ENCODE measurements around the gene ARHGEF11. TPM values are rescaled to one million over a fixed set of nuclear protein-coding genes. Genes with fewer than 3 reads are reported as not detected.
A peak's percentile ranks its signal among the peaks of the same experiment; 100 is the strongest.

Gene ARHGEF11
- total and polyA plus RNA-seq, 2 of the 4 experiments (the other 2 are of a cell fraction): 16.8 to 17.2 TPM

DNA sequence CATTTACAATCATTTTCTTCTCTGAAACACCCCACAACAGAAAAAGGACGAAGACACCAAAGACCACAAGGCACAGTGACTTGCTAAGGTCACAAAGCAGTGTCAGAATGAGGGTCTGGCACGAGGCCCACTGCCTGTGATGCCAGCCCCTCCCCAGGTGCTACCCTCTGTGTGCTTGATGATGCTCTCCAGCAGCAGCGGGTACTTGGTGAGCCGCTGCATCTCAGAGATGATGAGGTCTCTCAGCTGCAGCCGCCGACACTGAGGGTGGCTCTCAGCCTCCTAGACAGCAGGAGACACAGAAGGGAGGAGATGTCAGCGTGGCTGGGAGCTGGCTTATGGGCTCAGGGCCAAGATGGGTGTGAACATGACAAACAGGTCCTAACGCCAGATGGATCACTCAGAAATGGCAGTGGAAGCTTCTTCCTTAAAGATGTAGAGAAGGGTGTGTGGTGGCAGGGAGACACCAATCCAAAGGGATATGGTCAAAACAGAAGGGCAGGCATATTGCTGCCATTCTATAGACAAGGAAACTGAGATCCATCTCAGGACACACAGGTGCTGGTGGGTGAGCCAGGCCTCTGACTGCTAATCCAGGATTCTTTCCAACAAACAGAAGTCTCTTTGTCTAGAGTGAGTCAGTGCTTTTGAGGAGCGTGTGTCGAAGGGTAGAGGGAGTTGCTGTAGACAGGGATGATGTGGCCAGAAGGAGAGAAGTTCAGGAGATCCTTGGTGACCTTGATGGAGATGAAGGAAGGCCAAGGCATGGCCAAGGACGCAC, 99.5 kb downstream of the ARHGEF11 start:
- CTCF ChIA-PET: no interaction called here

More for the DNA sequence above, 99.5 kb downstream of the ARHGEF11 start:
- Histone ChIP-seq H3K27ac (ENCODE audit: insufficient read depth, low read length) (no peak overlapping the region), H2AFZ (replicated peaks; ENCODE audit: low read length, poor library complexity) (no peak overlapping the region), H3K4me2 (ENCODE audit: low read depth, low read length) (no peak overlapping the region), H3K9me3 (ENCODE audit: control insufficient read depth, insufficient read depth, low read length) (no peaks in the 10 kb centered on the region), H3K14ac (replicated peaks; ENCODE audit: low read depth, low read length) (no peak overlapping the region), H2BK20ac (ENCODE audit: low read depth, low read length) (no peak overlapping the region), H4K5ac (ENCODE audit: low read depth, low read length) (no peak overlapping the region), H3K4me3 (ENCODE audit: insufficient read depth, low read depth, low read length) (no peak overlapping the region), H4K20me1 (ENCODE audit: insufficient read depth, low read length) (no peaks in the 10 kb centered on the region; the same call in 1 of the 2 replicates), H3K4ac (ENCODE audit: low read depth, low read length) (no peak overlapping the region), H2AK9ac (replicated peaks; ENCODE audit: low read depth, low read length, poor library complexity) (no peak overlapping the region), H3K36me3 (ENCODE audit: control insufficient read depth, insufficient read depth, low read length) (peaks cover 76% of the 10 kb centered on the region), H2BK15ac (ENCODE audit: low read depth, low read length) (no peak overlapping the region), H3K18ac (ENCODE audit: low read depth, low read length) (no peak overlapping the region), H3K23ac (ENCODE audit: low read depth, low read length) (no peak overlapping the region), H3K9ac (ENCODE audit: low read depth, low read length) (no peak overlapping the region), H2BK5ac (ENCODE audit: low read depth, low read length, poor library complexity, severe bottlenecking) (no peak overlapping the region), H3K56ac (ENCODE audit: extremely low read depth, insufficient read depth, low read length) (no peak overlapping the region), H4K91ac (ENCODE audit: insufficient read depth, low read depth, low read length) (no peak overlapping the region), H2BK120ac (ENCODE audit: low read depth, low read length) (no peak overlapping the region), H3K27me3 (ENCODE audit: control insufficient read depth, insufficient read depth, low read length) (no peaks in the 10 kb centered on the region), H3K79me1 (ENCODE audit: low read depth in 1 of 2, low read length in 2 of 2) (no peaks in the 10 kb centered on the region), H2AK5ac (ENCODE audit: low read depth, low read length) (no peak overlapping the region), H4K8ac (ENCODE audit: low read depth in 2 of 2, low read length in 2 of 2) (no peak overlapping the region), H3K9me1 (ENCODE audit: insufficient read depth, low read length) (peaks cover 27% of the 10 kb centered on the region), H3K4me1 (ENCODE audit: control insufficient read depth, insufficient read depth, low read length) (no peaks in the 10 kb centered on the region)
- DNase-seq (peak; percentile 60), ATAC-seq (ENCODE audit: low read depth) (no peak)
- dilution Hi-C loops (cut with HindIII; ENCODE audit: low sequenced_read_pairs, unreplicated experiment): no loop called here
- in situ Hi-C loops (cut with MboI; ENCODE audit: low sequenced_read_pairs): no loop called here
- POLR2A ChIA-PET (ENCODE audit: unreplicated experiment): no interaction called here
- TF ChIP-seq MXI1 (IDR thresholded peaks at IDR 0.05; ENCODE audit: borderline replicate concordance, low read depth, low read length): no peak
- TF ChIP-seq MAZ (IDR thresholded peaks at IDR 0.05; ENCODE audit: borderline replicate concordance, low read depth, low read length): no peak
- TF ChIP-seq, protein P1, sequence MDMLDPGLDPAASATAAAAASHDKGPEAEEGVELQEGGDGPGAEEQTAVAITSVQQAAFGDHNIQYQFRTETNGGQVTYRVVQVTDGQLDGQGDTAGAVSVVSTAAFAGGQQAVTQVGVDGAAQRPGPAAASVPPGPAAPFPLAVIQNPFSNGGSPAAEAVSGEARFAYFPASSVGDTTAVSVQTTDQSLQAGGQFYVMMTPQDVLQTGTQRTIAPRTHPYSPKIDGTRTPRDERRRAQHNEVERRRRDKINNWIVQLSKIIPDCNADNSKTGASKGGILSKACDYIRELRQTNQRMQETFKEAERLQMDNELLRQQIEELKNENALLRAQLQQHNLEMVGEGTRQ (IDR thresholded peaks at IDR 0.05; ENCODE audit: low read depth, low read length): no peak
- TF ChIP-seq SMC3 (IDR thresholded peaks at IDR 0.05; ENCODE audit: low read depth, low read length): no peak
- no peak for TF ChIP-seq RFX5 (IDR thresholded peaks at IDR 0.05; ENCODE audit: low read depth, low read length)
- TF ChIP-seq FOS (IDR thresholded peaks at IDR 0.05; ENCODE audit: low read depth, low read length): no peak
- no peak for TF ChIP-seq RCOR1 (IDR thresholded peaks at IDR 0.05; ENCODE audit: insufficient replicate concordance, low read length)
- no peak for TF ChIP-seq CEBPB (IDR thresholded peaks at IDR 0.05; ENCODE audit: low read depth, low read length)
- TF ChIP-seq NFE2L2 (IDR thresholded peaks at IDR 0.05; ENCODE audit: low read depth, low read length): no peak
- TF ChIP-seq, protein P2, sequence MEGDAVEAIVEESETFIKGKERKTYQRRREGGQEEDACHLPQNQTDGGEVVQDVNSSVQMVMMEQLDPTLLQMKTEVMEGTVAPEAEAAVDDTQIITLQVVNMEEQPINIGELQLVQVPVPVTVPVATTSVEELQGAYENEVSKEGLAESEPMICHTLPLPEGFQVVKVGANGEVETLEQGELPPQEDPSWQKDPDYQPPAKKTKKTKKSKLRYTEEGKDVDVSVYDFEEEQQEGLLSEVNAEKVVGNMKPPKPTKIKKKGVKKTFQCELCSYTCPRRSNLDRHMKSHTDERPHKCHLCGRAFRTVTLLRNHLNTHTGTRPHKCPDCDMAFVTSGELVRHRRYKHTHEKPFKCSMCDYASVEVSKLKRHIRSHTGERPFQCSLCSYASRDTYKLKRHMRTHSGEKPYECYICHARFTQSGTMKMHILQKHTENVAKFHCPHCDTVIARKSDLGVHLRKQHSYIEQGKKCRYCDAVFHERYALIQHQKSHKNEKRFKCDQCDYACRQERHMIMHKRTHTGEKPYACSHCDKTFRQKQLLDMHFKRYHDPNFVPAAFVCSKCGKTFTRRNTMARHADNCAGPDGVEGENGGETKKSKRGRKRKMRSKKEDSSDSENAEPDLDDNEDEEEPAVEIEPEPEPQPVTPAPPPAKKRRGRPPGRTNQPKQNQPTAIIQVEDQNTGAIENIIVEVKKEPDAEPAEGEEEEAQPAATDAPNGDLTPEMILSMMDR (conservative IDR thresholded peaks at IDR 0.05; ENCODE audit: low read depth, low read length): no peak
- no peak for TF ChIP-seq CHD1 (IDR thresholded peaks at IDR 0.05; ENCODE audit: low read depth, low read length)
- TF ChIP-seq POLR2A (IDR thresholded peaks at IDR 0.05; ENCODE audit: low read depth, low read length): no peak
- no peak for TF ChIP-seq BHLHE40 (IDR thresholded peaks at IDR 0.05; ENCODE audit: low read depth, low read length)
- no peak for TF ChIP-seq RAD21 (IDR thresholded peaks at IDR 0.05; ENCODE audit: low read length)
- TF ChIP-seq, protein P3, sequence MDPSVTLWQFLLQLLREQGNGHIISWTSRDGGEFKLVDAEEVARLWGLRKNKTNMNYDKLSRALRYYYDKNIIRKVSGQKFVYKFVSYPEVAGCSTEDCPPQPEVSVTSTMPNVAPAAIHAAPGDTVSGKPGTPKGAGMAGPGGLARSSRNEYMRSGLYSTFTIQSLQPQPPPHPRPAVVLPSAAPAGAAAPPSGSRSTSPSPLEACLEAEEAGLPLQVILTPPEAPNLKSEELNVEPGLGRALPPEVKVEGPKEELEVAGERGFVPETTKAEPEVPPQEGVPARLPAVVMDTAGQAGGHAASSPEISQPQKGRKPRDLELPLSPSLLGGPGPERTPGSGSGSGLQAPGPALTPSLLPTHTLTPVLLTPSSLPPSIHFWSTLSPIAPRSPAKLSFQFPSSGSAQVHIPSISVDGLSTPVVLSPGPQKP (IDR thresholded peaks at IDR 0.05; ENCODE audit: borderline replicate concordance, low read depth, low read length): no peak
- TF ChIP-seq MAFK (IDR thresholded peaks at IDR 0.05; ENCODE audit: low read depth, low read length): no peak
- intact Hi-C loops (cut with micrococcal nuclease): no loop called here
- WGBS, 2 experiments (ENCODE audit: extremely low coverage in 2 of 2, insufficient read length in 1 of 2): 76% methylated on average over 4 of the region's 11 CpGs; no CpG with 5 or more reads in 1 of the 2 experiments
- BruUV-seq (replicated peaks): no TSS peak

All from IMR-90 (cell line).